Measurements from ENCODE around the gene SLC12A5.

- TF ChIP-seq CTCF (IDR thresholded peaks at IDR 0.05) (no peak), POLR2A (IDR thresholded peaks at IDR 0.05) (no peak)
These were observed 24.0 kb upstream of the SLC12A5 start for GRCh38 chr20:46004889-46005473.
